NCI-H2107 treated with DMSO at 0.1 percent for 48 hours (cell line): ENCODE results near the gene FBXL19.

ENCODE experiments used
- DNase-seq: peaks from one replicate; lab custom pipeline; 2025; ENCODE audit not compliant: unreplicated experiment; lab: John Stamatoyannopoulos, UW

FBXL19 gene

GRCh38 chr16:30942426-30942806 is 19.0 kb downstream of the FBXL19 start:
- DNase-seq, result no peak

- DNase-seq, result no peak
Observed at GRCh38 chr16:30944352-30944751, 21.0 kb downstream of the FBXL19 start.

- DNase-seq, result no peak
Observed at GRCh38 chr16:30946671-30947540, 23.5 kb downstream of the FBXL19 start.

- no peak for DNase-seq
Observed at GRCh38 chr16:30947541-30947858, 24.1 kb downstream of the FBXL19 start.

- DNase-seq, result no peak
Observed at GRCh38 chr16:30947859-30948666, 24.7 kb downstream of the FBXL19 start.

- DNase-seq, result no peak
Observed at GRCh38 chr16:30948667-30949649, 25.6 kb downstream of the FBXL19 start, which contains the start of gene ORAI3. ORAI3 (plus strand) TSS chr16:30949068; CDS start chr16:30949290, 222 bp downstream.

- no peak for DNase-seq
Observed at GRCh38 chr16:30949650-30950515, 26.5 kb downstream of the FBXL19 start.

GRCh38 chr16:30950516-30951065 is 27.2 kb downstream of the FBXL19 start:
- no peak for DNase-seq

- no peak for DNase-seq
Observed at GRCh38 chr16:30951193-30951592, 27.8 kb downstream of the FBXL19 start.

- no peak for DNase-seq
Observed at GRCh38 chr16:30951750-30952149, 28.4 kb downstream of the FBXL19 start.

- DNase-seq, result no peak
Observed at GRCh38 chr16:30953111-30953510, 29.7 kb downstream of the FBXL19 start.

GRCh38 chr16:30953511-30954124 is 30.2 kb downstream of the FBXL19 start:
- DNase-seq, result peak; percentile 18

GRCh38 chr16:30954993-30955392 is 31.6 kb downstream of the FBXL19 start:
- no peak for DNase-seq

- peak; percentile 34 for DNase-seq
Observed at GRCh38 chr16:30956601-30957455, 33.5 kb downstream of the FBXL19 start.

GRCh38 chr16:30957456-30958174 is 34.2 kb downstream of the FBXL19 start, which contains the start of gene SETD1A:
SETD1A (plus strand) TSS chr16:30957754; CDS start chr16:30958732, 978 bp downstream.
- DNase-seq, result peak; percentile 81

GRCh38 chr16:30958175-30959079 is 35.1 kb downstream of the FBXL19 start:
- peak; percentile 8 for DNase-seq
